Upper lobe of right lung (tissue), 1 donor: Measurements from ENCODE around the gene NELL1. TPM values are rescaled to one million over a fixed set of nuclear protein-coding genes. Genes with fewer than 3 reads are reported as not detected.

Experiments used
- ATAC-seq: fragments of 200-7000 bp; cut with Tn5 transposase; one replicate; pipeline ENCODE4 v1.9.1; 2020; ENCODE audit warnings: mild to moderate bottlenecking, moderate library complexity
- DNase-seq: peaks from one replicate; pipeline ENCODE4 v3.0.0-alpha.2; 2020
- H3K27ac ChIP-seq: fragments of 200-600 bp; one replicate; pipeline ENCODE4 v1.8.0; 2022
- H3K27me3 ChIP-seq: fragments of 200-600 bp; one replicate; pipeline ENCODE4 v1.8.0; 2022; ENCODE audit warnings: mild to moderate bottlenecking
- H3K36me3 ChIP-seq: fragments of 200-600 bp; one replicate; pipeline ENCODE4 v1.8.0; 2022
- H3K4me1 ChIP-seq: fragments of 200-600 bp; one replicate; pipeline ENCODE4 v1.8.0; 2022
- H3K4me3 ChIP-seq: fragments of 200-600 bp; one replicate; pipeline ENCODE4 v1.8.0; 2022; ENCODE audit warnings: mild to moderate bottlenecking
- H3K9me3 ChIP-seq: fragments of 200-600 bp; one replicate; pipeline ENCODE4 v1.8.0; 2022
- intact Hi-C: fragments of 100-400 bp; cut with DNase I; formaldehyde crosslinking; loops from one replicate; pipeline ENCODE4 v1.11.0; 2022
- total RNA-seq: library from RNA; stranded (reverse); fragmentation: NEBNext Ultra II Directional; extraction: Animal tissue kit (Norgen Biotek cat#: 25700); gene quantifications from one replicate; pipeline ENCODE4 v1.2.1, GENCODE V29; 2021
- TF ChIP-seq, protein P1 (sequence below): fragments of 200-600 bp; IDR thresholded peaks from one replicate; pipeline ENCODE4 v1.8.0; 2022; ENCODE audit warnings: antibody characterized with exemption
- donor health status: DM: no; HTN: yes; CAD: no; lungs with severe emphysema.

NELL1 gene
- total RNA-seq, 1 donor from 2014 or later: not detected

DNA sequence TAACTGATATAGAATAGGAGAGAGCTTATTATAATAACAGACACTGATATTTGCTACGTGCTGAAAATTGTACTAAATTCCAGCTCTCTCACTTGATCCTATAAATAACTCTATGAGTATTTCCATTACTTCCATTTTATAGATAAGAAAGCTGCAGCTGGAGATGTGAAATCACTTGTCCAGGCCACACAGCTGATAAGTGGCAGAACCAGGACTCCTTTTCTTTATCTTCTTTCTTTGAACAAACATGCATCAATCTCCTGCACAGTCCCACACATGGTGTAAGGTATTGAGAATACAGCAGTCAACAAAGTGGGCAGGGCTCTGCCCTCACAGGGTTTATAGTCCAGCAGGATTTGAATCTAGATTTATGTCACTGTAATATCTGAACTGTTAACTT lies 652.1 kb downstream of the NELL1 start:
- no peak for DNase-seq
- no peak overlapping the region for H3K27ac ChIP-seq
- no peaks in the 10 kb centered on the region for H3K9me3 ChIP-seq
- H3K4me1 ChIP-seq: no peaks in the 10 kb centered on the region
- no peaks in the 10 kb centered on the region for H3K36me3 ChIP-seq
- no peaks in the 10 kb centered on the region for H3K27me3 ChIP-seq
- TF ChIP-seq, protein P1, sequence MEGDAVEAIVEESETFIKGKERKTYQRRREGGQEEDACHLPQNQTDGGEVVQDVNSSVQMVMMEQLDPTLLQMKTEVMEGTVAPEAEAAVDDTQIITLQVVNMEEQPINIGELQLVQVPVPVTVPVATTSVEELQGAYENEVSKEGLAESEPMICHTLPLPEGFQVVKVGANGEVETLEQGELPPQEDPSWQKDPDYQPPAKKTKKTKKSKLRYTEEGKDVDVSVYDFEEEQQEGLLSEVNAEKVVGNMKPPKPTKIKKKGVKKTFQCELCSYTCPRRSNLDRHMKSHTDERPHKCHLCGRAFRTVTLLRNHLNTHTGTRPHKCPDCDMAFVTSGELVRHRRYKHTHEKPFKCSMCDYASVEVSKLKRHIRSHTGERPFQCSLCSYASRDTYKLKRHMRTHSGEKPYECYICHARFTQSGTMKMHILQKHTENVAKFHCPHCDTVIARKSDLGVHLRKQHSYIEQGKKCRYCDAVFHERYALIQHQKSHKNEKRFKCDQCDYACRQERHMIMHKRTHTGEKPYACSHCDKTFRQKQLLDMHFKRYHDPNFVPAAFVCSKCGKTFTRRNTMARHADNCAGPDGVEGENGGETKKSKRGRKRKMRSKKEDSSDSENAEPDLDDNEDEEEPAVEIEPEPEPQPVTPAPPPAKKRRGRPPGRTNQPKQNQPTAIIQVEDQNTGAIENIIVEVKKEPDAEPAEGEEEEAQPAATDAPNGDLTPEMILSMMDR: no peak
- no peak overlapping the region for H3K4me3 ChIP-seq
- intact Hi-C loops: no loop called here
- no peak for ATAC-seq

DNA sequence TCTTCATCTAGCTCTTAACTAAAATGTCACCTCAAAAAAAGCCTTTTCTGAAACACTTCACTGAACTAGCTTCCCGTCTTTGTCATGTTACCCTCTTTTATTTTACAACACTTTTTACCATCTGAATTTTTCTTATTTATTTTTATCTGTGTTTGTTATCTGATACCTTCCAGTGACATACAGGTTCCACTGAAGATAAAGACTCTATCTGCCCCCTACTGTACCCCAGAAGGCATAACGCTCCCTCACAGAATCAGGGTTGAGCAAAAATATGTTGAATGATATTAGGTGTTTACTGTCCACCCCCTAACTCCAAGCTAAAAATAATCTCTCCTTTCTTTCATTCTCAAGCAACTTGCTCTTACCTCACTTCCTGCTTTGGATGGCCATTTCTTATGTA lies 654.2 kb downstream of the NELL1 start:
- no peaks in the 10 kb centered on the region for H3K36me3 ChIP-seq
- TF ChIP-seq, protein P1: no peak
- no peaks in the 10 kb centered on the region for H3K4me1 ChIP-seq
- H3K9me3 ChIP-seq: no peaks in the 10 kb centered on the region
- no peak overlapping the region for H3K4me3 ChIP-seq
- intact Hi-C loops: no loop called here
- DNase-seq (no peak), ATAC-seq (no peak)
- no peaks in the 10 kb centered on the region for H3K27me3 ChIP-seq
- no peak overlapping the region for H3K27ac ChIP-seq

DNA sequence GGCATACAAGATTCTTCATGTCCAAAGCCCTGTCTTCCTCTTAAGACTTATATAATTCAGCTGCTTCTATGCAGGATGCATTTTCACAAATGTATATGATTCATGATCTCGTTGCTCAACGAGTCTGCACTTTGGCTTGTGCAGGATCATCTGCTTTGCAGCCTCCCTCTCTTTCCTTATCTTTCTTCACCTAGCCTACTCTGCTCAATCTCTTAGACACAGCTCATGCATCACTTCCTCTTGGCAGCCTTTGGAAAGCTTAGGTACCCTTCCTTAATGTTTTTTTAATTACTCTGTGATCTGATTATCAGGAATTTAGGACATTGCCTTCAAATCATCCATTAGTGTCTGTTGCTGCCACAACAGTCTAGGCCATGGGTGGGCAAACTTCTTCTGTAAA lies 673.8 kb downstream of the NELL1 start:
- no peaks in the 10 kb centered on the region for H3K36me3 ChIP-seq
- H3K27ac ChIP-seq: no peak overlapping the region

DNA sequence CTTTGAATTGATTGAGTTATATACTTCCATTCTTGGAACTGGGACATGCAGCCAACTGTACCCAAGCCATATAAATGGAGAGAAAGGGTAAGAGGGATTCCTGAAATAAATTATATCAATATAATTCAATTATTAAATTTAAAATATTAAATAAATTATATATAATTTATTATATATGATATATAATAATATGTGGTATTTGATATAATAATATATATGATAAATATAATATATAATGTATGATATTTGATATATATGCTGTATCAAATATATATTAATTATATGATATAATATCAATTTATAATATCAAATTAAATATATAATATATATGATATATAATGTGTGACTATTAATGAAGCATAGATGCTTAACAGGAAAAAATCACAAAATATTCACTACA lies 677.0 kb downstream of the NELL1 start:
- intact Hi-C loops: no loop called here
- no peak overlapping the region for H3K27ac ChIP-seq
- TF ChIP-seq, protein P1: no peak
- no peaks in the 10 kb centered on the region for H3K4me1 ChIP-seq
- H3K4me3 ChIP-seq: no peak overlapping the region
- no peaks in the 10 kb centered on the region for H3K9me3 ChIP-seq
- DNase-seq (no peak), ATAC-seq (no peak)
- no peaks in the 10 kb centered on the region for H3K27me3 ChIP-seq
- H3K36me3 ChIP-seq: no peaks in the 10 kb centered on the region

More for the DNA sequence above, 673.8 kb downstream of the NELL1 start:
- ATAC-seq: no peak
- no peak overlapping the region for H3K4me3 ChIP-seq
- DNase-seq: no peak
- H3K27me3 ChIP-seq: no peaks in the 10 kb centered on the region
- H3K4me1 ChIP-seq: no peaks in the 10 kb centered on the region
- TF ChIP-seq, protein P1: no peak
- intact Hi-C loops: no loop called here
- H3K9me3 ChIP-seq: no peaks in the 10 kb centered on the region

DNA sequence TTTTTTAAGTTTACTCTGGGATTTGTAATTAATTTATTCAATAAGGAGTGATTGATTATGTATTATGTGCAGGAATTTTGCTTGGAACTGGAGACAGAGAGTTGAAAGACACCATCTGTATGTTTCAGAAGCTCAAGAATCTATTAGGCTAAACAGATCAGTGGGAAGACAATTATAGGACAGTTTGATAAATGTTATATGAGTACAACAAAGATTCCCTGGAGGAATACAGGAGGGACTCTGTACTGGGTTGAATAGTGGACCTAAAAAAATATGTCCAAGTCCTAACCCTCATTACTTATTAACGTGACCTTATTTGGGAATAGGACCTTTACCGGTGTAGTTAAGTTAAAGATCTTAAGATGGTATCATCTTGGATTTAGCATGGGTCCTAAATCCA lies 681.2 kb downstream of the NELL1 start:
- Histone ChIP-seq H3K27me3 (no peaks in the 10 kb centered on the region), H3K27ac (no peak overlapping the region), H3K9me3 (no peaks in the 10 kb centered on the region), H3K36me3 (no peaks in the 10 kb centered on the region), H3K4me3 (no peak overlapping the region), H3K4me1 (no peaks in the 10 kb centered on the region)
- no peak for ATAC-seq
- DNase-seq: no peak
- intact Hi-C loops: no loop called here
- TF ChIP-seq, protein P1: no peak

DNA sequence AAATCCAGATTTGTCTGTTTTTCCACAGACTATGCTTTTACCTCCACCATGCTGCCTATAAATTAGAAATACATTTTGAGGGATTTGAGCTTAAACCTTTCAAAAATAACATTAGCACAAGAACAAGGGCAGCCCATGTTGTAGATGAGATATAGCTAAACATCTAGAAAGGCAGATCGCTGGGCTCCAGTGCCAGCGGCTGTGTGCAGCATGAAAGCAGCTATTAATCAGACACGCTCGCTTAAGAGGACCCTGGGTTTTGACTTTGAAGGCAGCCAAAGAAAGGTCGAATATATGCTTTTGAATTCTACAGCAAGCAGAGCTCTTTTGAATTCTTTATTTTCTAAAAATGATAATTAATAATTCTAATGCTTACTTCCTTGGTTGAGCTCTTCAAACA lies 684.0 kb downstream of the NELL1 start:
- H3K27ac ChIP-seq: no peak overlapping the region

More for the DNA sequence above, 684.0 kb downstream of the NELL1 start:
- H3K4me3 ChIP-seq: no peak overlapping the region
- DNase-seq (no peak), ATAC-seq (no peak)
- TF ChIP-seq, protein P1: no peak
- no peaks in the 10 kb centered on the region for H3K27me3 ChIP-seq
- no peaks in the 10 kb centered on the region for H3K36me3 ChIP-seq
- no peaks in the 10 kb centered on the region for H3K9me3 ChIP-seq
- intact Hi-C loops: no loop called here
- H3K4me1 ChIP-seq: no peaks in the 10 kb centered on the region
